Stimulated activated CD4-positive, alpha-beta T cell treated with anti-CD3 and anti-CD28 coated beads, Interleukin-15, amount 100 ng/mL, for 1 hour (primary cell): ENCODE measurements around the gene AMDHD2.
A peak's percentile ranks its signal among the peaks of the same experiment; 100 is the strongest.
"Not testable (repeated sequence)": the region's sequence is repeated elsewhere in the genome, so short reads cannot be mapped to it uniquely, and the experiment has no call there.

Experiments
- DNase-seq, 2 donors: peaks; one replicate each; pipeline ENCODE4 v3.0.0-alpha.2; 2020; ENCODE audit warnings: low read depth in 1 of 2, low spot score in 1 of 2

AMDHD2 gene, protein sequence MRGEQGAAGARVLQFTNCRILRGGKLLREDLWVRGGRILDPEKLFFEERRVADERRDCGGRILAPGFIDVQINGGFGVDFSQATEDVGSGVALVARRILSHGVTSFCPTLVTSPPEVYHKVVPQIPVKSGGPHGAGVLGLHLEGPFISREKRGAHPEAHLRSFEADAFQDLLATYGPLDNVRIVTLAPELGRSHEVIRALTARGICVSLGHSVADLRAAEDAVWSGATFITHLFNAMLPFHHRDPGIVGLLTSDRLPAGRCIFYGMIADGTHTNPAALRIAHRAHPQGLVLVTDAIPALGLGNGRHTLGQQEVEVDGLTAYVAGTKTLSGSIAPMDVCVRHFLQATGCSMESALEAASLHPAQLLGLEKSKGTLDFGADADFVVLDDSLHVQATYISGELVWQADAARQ

DNA sequence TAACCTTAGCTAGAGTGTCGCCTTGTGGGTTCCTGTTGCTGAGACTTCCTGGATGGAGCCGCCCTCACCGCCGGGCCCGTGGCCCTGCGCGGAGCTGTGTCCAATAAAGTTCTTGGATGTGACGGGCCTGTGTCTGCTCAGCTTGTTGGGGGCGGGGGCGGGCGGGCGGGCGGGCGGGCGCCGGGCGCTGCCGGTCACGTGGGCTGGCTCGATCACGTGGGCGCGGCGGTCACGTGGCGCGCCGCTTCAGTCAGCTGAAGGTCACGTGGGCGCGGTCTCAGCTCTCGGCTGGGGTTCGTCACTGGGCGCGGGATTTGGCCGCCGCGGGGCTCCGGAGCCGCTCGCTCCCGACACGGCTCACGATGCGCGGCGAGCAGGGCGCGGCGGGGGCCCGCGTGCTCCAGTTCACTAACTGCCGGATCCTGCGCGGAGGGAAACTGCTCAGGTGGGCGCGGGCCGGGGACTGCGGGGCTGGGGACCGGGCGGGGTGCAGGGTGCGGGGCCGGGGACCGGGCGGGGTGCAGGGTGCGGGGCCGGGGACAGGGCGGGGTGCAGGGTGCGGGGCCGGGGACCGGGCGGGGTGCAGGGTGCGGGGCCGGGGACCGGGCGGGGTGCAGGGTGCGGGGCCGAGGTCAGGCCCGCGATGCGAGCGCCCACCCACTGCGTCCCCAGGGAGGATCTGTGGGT, at the start of gene AMDHD2:
TSS of gene AMDHD2 (plus strand) at position 275 of the 687 bp plus-strand sequence. CDS start at position 363, 88 bp downstream.
- DNase-seq, result peak; percentile 77 to 82

GRCh38 chr16:2470603-2471015, 49.6 kb upstream of the AMDHD2 start:
- DNase-seq, result no peak

DNA sequence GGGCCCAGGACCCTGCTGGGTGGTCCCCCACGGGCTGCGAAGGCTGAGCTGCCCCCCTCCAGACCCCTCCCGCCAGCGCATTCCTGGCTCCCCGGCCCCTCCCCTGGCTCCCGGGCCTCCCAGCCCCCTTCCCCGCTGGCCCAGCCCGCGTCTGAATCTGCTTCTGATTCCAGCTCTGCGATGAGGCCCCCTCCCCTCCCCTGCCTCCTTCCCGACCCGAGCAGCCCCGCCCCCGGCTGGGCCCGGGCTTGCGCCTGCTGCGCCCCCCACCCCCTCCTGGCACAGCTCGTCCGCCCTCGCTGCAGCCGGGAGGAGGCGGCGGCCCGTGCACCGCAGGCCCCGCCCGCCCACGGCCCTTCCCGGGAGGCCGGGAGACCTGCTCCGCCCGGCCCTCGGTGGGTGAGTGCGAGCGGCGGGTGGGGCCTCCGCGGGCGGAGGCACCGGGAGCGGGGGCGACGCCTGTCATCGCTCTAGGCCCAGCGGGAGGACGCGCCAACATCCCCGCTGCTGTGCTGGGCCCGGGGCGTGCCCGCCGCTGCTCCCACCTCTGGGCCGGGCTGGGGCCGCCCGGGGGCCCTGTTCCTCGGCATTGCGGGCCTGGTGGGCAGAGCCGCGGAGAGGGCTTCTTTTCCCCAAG, 49.0 kb upstream of the AMDHD2 start, which contains the start of gene NTN3:
TSS of gene NTN3 (plus strand) at position 282 of the 637 bp plus-strand sequence. CDS start 405 bp downstream, outside the sequence.
- DNase-seq, result no peak

- no peak for DNase-seq
Measured at GRCh38 chr16:2471653-2472487, 48.3 kb upstream of the AMDHD2 start.

GRCh38 chr16:2472488-2472864, 47.7 kb upstream of the AMDHD2 start:
- no peak for DNase-seq

GRCh38 chr16:2472885-2473445, 47.2 kb upstream of the AMDHD2 start:
- DNase-seq, result no peak

GRCh38 chr16:2473446-2473926, 46.7 kb upstream of the AMDHD2 start:
- DNase-seq, result no peak

DNA sequence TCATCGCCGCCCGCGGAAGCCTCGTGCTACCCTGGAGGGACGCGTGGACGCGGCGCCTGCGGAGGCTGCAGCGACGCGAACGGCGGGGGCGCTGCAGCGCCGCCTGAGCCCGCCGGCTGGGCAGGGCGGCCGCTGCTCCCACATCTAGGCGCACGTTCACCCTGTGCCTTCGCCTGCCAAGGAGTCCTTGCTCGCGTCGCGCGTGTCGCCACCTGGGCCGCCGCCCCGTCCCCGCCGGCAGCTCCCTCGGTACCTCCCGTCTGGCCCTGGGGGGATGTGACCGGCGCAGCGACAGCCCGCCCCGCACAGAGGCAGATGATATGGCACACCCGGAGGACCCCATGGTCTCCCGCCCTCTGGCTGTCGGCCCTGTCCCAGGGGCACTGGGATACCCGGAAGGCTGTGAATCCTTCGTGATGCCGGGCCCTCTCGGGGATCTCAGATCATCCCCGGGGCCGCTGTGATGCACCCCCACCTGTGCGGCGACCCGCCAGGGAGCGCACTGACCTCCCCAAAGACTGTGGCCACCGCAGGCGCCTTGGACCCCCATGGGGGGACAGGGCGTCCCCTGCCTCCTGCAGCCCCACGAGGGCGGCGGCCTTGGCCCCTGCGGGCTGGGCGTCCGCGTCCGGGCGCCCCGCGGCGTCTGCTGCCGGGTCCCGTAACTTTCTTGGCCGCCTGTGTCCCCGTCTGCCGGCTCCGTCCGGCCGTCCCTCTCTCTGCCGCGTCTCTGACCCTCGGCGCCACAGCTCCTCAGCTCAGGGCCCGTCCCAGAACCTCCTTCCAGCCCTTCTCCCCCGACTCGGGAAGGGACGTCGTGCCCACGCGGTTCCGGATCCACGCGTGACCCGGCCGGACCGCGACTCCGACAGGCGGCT, 45.9 kb upstream of the AMDHD2 start:
- DNase-seq, result peak; percentile 37 to 42

DNA sequence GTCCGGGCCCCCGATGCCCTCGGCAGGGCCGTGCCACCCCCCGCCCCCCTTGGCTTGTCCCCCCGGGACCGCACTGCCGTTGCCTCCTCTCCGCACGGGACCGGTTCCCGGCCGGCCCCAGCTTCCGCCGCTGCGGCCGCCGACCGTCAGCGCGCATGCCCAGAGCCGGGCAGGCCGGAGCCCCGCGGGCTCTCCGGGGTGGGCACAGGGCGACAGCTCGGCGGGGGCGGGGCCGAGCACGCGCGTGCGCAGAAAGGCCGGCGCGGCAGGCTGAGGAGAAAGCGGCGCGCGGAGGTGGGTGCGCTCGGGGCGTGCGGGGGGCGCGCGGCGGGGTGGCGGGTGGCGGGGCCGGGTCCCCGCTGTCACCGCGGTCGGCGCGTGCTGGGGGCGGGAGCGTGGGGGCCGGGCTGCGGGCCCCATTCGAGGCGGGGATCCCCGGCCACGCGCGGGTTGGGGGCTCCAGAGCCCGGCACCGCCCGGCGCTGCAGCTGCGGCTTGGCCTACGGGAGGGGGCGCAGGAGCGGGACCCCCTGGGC, 45.2 kb upstream of the AMDHD2 start, which contains the start of gene TBC1D24:
TSS of gene TBC1D24 (plus strand) at position 251 of the 536 bp plus-strand sequence. CDS start 21,022 bp downstream, outside the sequence.
- DNase-seq, result peak; percentile 64 to 78

DNA sequence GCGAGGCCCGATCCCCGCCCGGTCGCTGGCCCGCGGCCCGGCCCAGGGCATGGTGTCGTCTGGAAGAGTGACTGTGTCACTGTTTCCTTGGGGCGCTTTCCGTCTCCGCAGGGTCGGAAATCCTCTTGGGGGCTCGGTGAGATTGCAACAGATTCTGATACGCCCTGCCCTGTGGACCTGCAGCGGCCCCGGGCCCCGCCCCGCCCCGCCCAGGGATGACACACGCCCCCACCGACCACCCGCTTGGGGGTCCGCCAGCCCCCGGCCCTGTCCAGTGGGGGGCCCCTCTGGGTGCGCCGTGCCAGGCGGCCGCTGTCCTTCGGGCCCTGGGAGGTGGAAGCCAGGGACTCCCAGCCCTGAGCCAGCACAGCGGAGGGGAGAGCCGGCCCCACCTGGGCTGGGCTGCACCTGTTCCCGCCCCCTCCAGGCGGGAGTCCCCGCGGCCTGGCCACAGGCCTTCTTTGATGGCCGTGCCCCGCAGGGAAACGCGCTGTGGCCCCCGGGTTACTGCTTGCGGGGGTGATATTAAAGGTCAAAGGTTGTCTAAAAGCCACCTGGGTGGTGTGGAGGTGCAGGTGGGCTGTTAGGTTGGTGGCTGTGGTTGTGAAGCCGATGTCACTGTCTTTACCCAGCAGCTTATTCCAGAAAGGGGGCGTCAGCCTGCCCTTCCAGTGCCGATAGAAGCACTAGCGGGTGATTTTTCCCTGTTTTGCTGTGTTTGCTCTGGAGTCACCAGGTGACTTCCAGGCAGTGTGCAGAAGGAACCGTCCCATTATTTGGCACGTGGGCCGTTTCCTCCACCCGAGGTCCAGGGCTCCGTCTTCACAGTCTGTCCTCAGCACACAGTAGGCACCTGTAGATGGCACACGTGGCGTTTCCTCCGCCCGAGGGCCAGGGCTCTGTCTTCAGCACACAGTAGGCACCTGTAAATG, 44.5 kb upstream of the AMDHD2 start:
- peak in 1 of 2 donors; percentile 17 for DNase-seq

GRCh38 chr16:2476345-2476720, 43.8 kb upstream of the AMDHD2 start:
- DNase-seq, result no peak

GRCh38 chr16:2476741-2477140, 43.4 kb upstream of the AMDHD2 start:
- no peak for DNase-seq

GRCh38 chr16:2477327-2477726, 42.8 kb upstream of the AMDHD2 start:
- no peak for DNase-seq

DNA sequence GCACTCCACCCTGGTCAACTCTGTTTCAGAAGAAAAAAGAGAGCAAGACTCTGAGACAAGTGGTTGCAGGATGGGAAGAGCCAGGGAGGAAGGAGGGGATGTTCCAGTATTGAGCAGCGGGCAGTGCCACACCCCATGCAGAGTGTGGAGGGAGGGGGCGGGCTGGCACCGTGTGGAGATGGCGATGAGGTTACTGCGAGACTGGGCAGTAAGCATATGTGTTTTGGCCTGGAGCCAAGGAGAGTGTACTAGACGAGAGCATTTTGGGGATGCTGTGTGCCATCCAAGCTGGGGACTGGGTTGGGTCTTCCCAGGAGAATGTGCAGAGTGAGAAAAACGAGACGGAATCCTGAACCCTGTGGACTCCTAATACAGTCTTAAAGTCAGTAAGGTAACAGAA, 41.9 kb upstream of the AMDHD2 start:
- DNase-seq, result no peak

DNA sequence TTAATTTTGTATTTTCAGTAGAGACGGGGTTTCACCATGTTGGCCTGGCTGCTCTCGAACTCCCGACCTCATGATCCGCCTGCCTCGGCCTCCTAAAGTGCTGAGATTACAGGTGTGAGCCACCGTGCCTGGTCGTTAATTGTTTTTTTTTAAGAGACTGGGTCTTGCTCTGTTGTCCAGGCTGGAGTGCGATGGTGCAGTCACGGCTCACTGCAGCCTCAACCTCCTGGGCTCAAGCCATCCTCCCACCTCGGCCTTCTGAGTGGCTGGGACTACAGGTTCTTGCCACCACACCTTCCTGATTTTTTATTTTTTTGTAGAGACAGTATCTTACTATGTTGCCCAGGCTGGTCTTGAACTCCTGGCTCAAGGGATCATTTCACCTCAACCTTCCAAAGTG, 40.2 kb upstream of the AMDHD2 start:
- not testable (repeated sequence) for DNase-seq

GRCh38 chr16:2480948-2481347, 39.2 kb upstream of the AMDHD2 start:
- DNase-seq, result no peak

DNA sequence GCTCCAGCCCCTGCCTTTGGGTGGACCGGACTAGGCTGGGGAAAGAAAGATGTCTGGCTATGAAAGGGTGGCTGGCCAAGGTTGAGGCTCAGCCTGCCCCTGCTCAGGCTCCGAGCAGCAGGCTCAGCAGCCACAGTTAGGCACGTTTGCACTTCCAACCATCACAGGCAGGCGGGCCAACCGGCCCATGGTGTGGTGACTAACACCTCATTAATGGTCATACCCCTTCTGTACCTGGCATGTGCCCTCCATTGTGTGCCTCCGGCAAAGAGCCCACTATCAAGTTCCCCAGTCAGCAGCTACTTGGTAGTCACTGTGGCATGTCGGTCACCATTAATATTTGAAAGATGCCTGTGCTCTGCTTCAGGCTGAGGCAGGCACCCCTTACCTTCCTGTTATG, 38.5 kb upstream of the AMDHD2 start:
- no peak for DNase-seq

- DNase-seq, result no peak
Measured at GRCh38 chr16:2482249-2482648, 37.9 kb upstream of the AMDHD2 start.
